Transverse colon (tissue), 4 donors: ENCODE results near the gene DAB2. TPM values are rescaled to one million over a fixed set of nuclear protein-coding genes. Genes with fewer than 3 reads are reported as not detected.
"Not testable (repeated sequence)": the region's sequence is repeated elsewhere in the genome, so short reads cannot be mapped to it uniquely, and the experiment has no call there.

Experiments
- DNase-seq: peaks from one replicate; pipeline ENCODE4 v3.0.0-alpha.2; 2019
- H3K27ac ChIP-seq, 4 donors: fragments of 200-600 bp; sonication (generic); 2 replicates each; pipeline ENCODE4 v1.5.1; 2016 to 2018; ENCODE audit warnings: inconsistent platforms in 4 of 4
- H3K27me3 ChIP-seq: fragments of 200-600 bp; sonication (generic); 2 replicates; pipeline ENCODE4 v1.5.1; 2017; ENCODE audit warnings: inconsistent platforms
- H3K36me3 ChIP-seq, 4 donors: fragments of 200-600 bp; sonication (generic); 2 replicates each; pipeline ENCODE4 v1.5.1; 2017 to 2019; ENCODE audit warnings: inconsistent platforms in 4 of 4
- H3K4me1 ChIP-seq, 4 donors: fragments of 200-600 bp; sonication (generic); 2 replicates each; pipeline ENCODE4 v1.5.1; 2017 to 2020; ENCODE audit warnings: inconsistent platforms in 4 of 4
- H3K4me3 ChIP-seq, 4 donors: fragments of 200-600 bp; sonication (generic); 1 replicate in 1 of 4; 2 replicates in 3 of 4; pipeline versions ENCODE4 v1.5.1 to v1.6.1; 2017 to 2019; ENCODE audit warnings: inconsistent platforms in 4 of 4
- H3K9me3 ChIP-seq, 2 donors: fragments of 200-600 bp; sonication (generic); 2 replicates each; pipeline ENCODE4 v1.5.1; 2017 to 2019; ENCODE audit warnings: inconsistent platforms in 2 of 2
- CTCF ChIP-seq, 5 experiments: fragments of 200-600 bp in 3 of 5; fragments of 450-650 bp in 2 of 5; sonication (generic) in 3 of 5; IDR thresholded peaks; 1 replicate in 2 of 5; 2 replicates in 3 of 5; pipeline ENCODE4 v1.5.1; 2016 to 2017; ENCODE audit warnings: antibody characterized with exemption in 5 of 5, inconsistent platforms in 3 of 5, mild to moderate bottlenecking in 2 of 5, moderate library complexity in 1 of 5
- EP300 ChIP-seq: sonication (generic); formaldehyde crosslinking; IDR thresholded peaks from one replicate; pipeline ENCODE4 v1.6.1; 2017; ENCODE audit warnings: antibody characterized with exemption, low read depth
- POLR2A ChIP-seq: fragments of 450-650 bp; IDR thresholded peaks from one replicate; pipeline ENCODE4 v1.6.1; 2016; ENCODE audit warnings: antibody characterized with exemption, mild to moderate bottlenecking, moderate library complexity
- POLR2AphosphoS5 ChIP-seq, 3 donors: sonication (generic); formaldehyde crosslinking; IDR thresholded peaks; one replicate each; pipeline ENCODE4 v1.6.1; 2016; ENCODE audit warnings: antibody characterized with exemption in 3 of 3
- WGBS, 2 donors: methylation state at CpG; one replicate each; pipeline ENCODE4 v1.1.5; 2018; ENCODE audit warnings: low coverage in 1 of 2; 5-methylcytosine and 5-hydroxymethylcytosine counted together
- in situ Hi-C, 4 donors: fragments of 200-750 bp; cut with MboI; loops; one replicate each; pipeline versions ENCODE4 v1.15.0 to v1.15.1; 2017; ENCODE audit warnings: low sequenced_read_pairs in 3 of 4, low pct_ligation_motif_present in 1 of 4, low pct_unique_long_range_greater_than_20kb in 1 of 4
- intact Hi-C: fragments of 100-400 bp; cut with DNase I; formaldehyde crosslinking; loops from one replicate; pipeline ENCODE4 v1.15.1; 2023; ENCODE audit warnings: low total_unique reads
- total RNA-seq, 4 donors: library from RNA; depleted of rRNA; stranded (reverse); fragments of >200 nt; gene quantifications; one replicate each; pipeline ENCODE4 v1.1.0, GENCODE V29; 2016

The DAB2 gene
- total RNA-seq, 4 donors from 2014 or later, result 34.4 to 143 (median 53.1) TPM

GRCh38 chr5:39341896-39342295, 82.9 kb downstream of the DAB2 start:
- TF ChIP-seq EP300, result no peak
- TF ChIP-seq POLR2A, result no peak
- TF ChIP-seq POLR2AphosphoS5 (IDR thresholded peaks at IDR 0.05), result no peak
- TF ChIP-seq CTCF (IDR thresholded peaks at IDR 0.05), result no peak
- H3K4me3 ChIP-seq, result no peak overlapping the region
- WGBS, 2 donors, result 96% methylated on average over 1 of the region's 1 CpG; no CpG with 5 or more reads in 1 of the 2 donors
- H3K36me3 ChIP-seq, result no peaks in the 10 kb centered on the region
- in situ Hi-C loops, result no loop called here
- no peak for DNase-seq
- no peaks in the 10 kb centered on the region for H3K27me3 ChIP-seq
- no peaks in the 10 kb centered on the region for H3K9me3 ChIP-seq
- intact Hi-C loops, result no loop called here
- no peak overlapping the region for H3K27ac ChIP-seq
- H3K4me1 ChIP-seq, result no peaks in the 10 kb centered on the region

GRCh38 chr5:39340506-39340905, 84.3 kb downstream of the DAB2 start:
- DNase-seq, result no peak
- H3K27me3 ChIP-seq, result no peaks in the 10 kb centered on the region
- intact Hi-C loops (no loop called here), in situ Hi-C loops (no loop called here)
- H3K27ac ChIP-seq, result no peak overlapping the region
- 41 to 60% methylated on average over 1 of the region's 1 CpG for WGBS, 2 donors
- H3K9me3 ChIP-seq, result no peaks in the 10 kb centered on the region
- H3K36me3 ChIP-seq, result no peaks in the 10 kb centered on the region
- no peak overlapping the region for H3K4me3 ChIP-seq
- no peak for TF ChIP-seq POLR2A
- no peak for TF ChIP-seq POLR2AphosphoS5 (IDR thresholded peaks at IDR 0.05)
- no peak for TF ChIP-seq EP300
- no peaks in the 10 kb centered on the region for H3K4me1 ChIP-seq

- no peak overlapping the region for H3K27ac ChIP-seq
- WGBS, 2 donors, result 71 to 80% methylated on average over 1 of the region's 1 CpG
- H3K4me3 ChIP-seq, result no peak overlapping the region
- H3K4me1 ChIP-seq, result no peaks in the 10 kb centered on the region
- no peaks in the 10 kb centered on the region for H3K36me3 ChIP-seq
- H3K27me3 ChIP-seq, result no peaks in the 10 kb centered on the region
- intact Hi-C loops, result no loop called here
- H3K9me3 ChIP-seq, result no peaks in the 10 kb centered on the region
- in situ Hi-C loops, result no loop called here
- TF ChIP-seq POLR2A (no peak), POLR2AphosphoS5 (IDR thresholded peaks at IDR 0.05) (no peak), EP300 (no peak), CTCF (IDR thresholded peaks at IDR 0.05) (no peak)
- no peak for DNase-seq
These were observed 87.4 kb downstream of the DAB2 start for GRCh38 chr5:39337252-39337915.

GRCh38 chr5:39334296-39334695, 90.5 kb downstream of the DAB2 start:
- H3K9me3 ChIP-seq, in situ Hi-C loops, DNase-seq, H3K4me3 ChIP-seq, H3K27ac ChIP-seq, H3K27me3 ChIP-seq, H3K36me3 ChIP-seq, H3K4me1 ChIP-seq, intact Hi-C loops: not testable (repeated sequence)
- 87% methylated on average over 9 of the region's 27 CpGs; no CpG with 5 or more reads in 1 of the 2 donors for WGBS, 2 donors

- 96 to 100% methylated on average over 1 of the region's 1 CpG for WGBS, 2 donors
- Histone ChIP-seq H3K4me1 (no peaks in the 10 kb centered on the region), H3K27ac (no peak overlapping the region), H3K36me3 (no peaks in the 10 kb centered on the region), H3K27me3 (no peaks in the 10 kb centered on the region), H3K4me3 (no peak overlapping the region), H3K9me3 (no peaks in the 10 kb centered on the region)
- intact Hi-C loops (no loop called here), in situ Hi-C loops (no loop called here)
- no peak for TF ChIP-seq POLR2AphosphoS5 (IDR thresholded peaks at IDR 0.05)
- no peak for TF ChIP-seq EP300
- DNase-seq, result no peak
These were observed 91.7 kb downstream of the DAB2 start for GRCh38 chr5:39333104-39333503.
